Measurements from ENCODE around the gene CADM1.

CADM1 gene

GRCh38 chr11:115504276-115505158 lies at the start of gene CADM1:
TSS of gene CADM1 (minus strand) at chr11:115504415.
- peak; percentile 37 to 49 for DNase-seq (ENCODE audit: low read depth in 1 of 2, low spot score in 1 of 2)

GRCh38 chr11:115552773-115553438 lies 48.7 kb upstream of the CADM1 start:
- no peak for DNase-seq (ENCODE audit: low read depth in 1 of 2, low spot score in 1 of 2)

GRCh38 chr11:115552151-115552772 lies 48.0 kb upstream of the CADM1 start:
- no peak for DNase-seq (ENCODE audit: low read depth in 1 of 2, low spot score in 1 of 2)

- DNase-seq (ENCODE audit: low read depth in 1 of 2, low spot score in 1 of 2), result no peak
Observed at GRCh38 chr11:115550291-115551059, 46.3 kb upstream of the CADM1 start.

- no peak for DNase-seq (ENCODE audit: low read depth in 1 of 2, low spot score in 1 of 2)
Observed at GRCh38 chr11:115548878-115549528, 44.8 kb upstream of the CADM1 start.

GRCh38 chr11:115545581-115546210 lies 41.5 kb upstream of the CADM1 start:
- no peak for DNase-seq (ENCODE audit: low read depth in 1 of 2, low spot score in 1 of 2)

GRCh38 chr11:115544422-115544948 lies 40.3 kb upstream of the CADM1 start:
- no peak for DNase-seq (ENCODE audit: low read depth in 1 of 2, low spot score in 1 of 2)

GRCh38 chr11:115541518-115541917 lies 37.3 kb upstream of the CADM1 start:
- DNase-seq (ENCODE audit: low read depth in 1 of 2, low spot score in 1 of 2), result no peak

GRCh38 chr11:115539844-115540243 lies 35.6 kb upstream of the CADM1 start:
- no peak for DNase-seq (ENCODE audit: low read depth in 1 of 2, low spot score in 1 of 2)

- no peak for DNase-seq (ENCODE audit: low read depth in 1 of 2, low spot score in 1 of 2)
Observed at GRCh38 chr11:115535781-115536180, 31.6 kb upstream of the CADM1 start.

- no peak for DNase-seq (ENCODE audit: low read depth in 1 of 2, low spot score in 1 of 2)
Observed at GRCh38 chr11:115530752-115531151, 26.5 kb upstream of the CADM1 start.

- no peak for DNase-seq (ENCODE audit: low read depth in 1 of 2, low spot score in 1 of 2)
Observed at GRCh38 chr11:115528225-115528624, 24.0 kb upstream of the CADM1 start.

GRCh38 chr11:115527534-115528125 lies 23.4 kb upstream of the CADM1 start:
- DNase-seq (ENCODE audit: low read depth in 1 of 2, low spot score in 1 of 2), result no peak

GRCh38 chr11:115525531-115526006 lies 21.4 kb upstream of the CADM1 start:
- DNase-seq (ENCODE audit: low read depth in 1 of 2, low spot score in 1 of 2), result no peak

- DNase-seq (ENCODE audit: low read depth in 1 of 2, low spot score in 1 of 2), result no peak
Observed at GRCh38 chr11:115524572-115524971, 20.4 kb upstream of the CADM1 start.

- no peak for DNase-seq (ENCODE audit: low read depth in 1 of 2, low spot score in 1 of 2)
Observed at GRCh38 chr11:115523727-115524399, 19.6 kb upstream of the CADM1 start.

- no peak for DNase-seq (ENCODE audit: low read depth in 1 of 2, low spot score in 1 of 2)
Observed at GRCh38 chr11:115522302-115522701, 18.1 kb upstream of the CADM1 start.

GRCh38 chr11:115521825-115522224 lies 17.6 kb upstream of the CADM1 start:
- no peak for DNase-seq (ENCODE audit: low read depth in 1 of 2, low spot score in 1 of 2)

Measured in activated CD4-positive, alpha-beta T cell treated with anti-CD3 and anti-CD28 coated beads, Interleukin-2, amount 50 U/mL, for 24 hours (primary cell).